ENCODE results near the gene TAS2R4.
"Not testable (repeated sequence)": the region's sequence is repeated elsewhere in the genome, so short reads cannot be mapped to it uniquely, and the experiment has no call there.

Gene TAS2R4

GRCh38 chr7:141776374-141776773 lies at the start of gene TAS2R4:
TAS2R4 (plus strand) TSS chr7:141776674; CDS start chr7:141778489, 1,815 bp downstream.
- H3K36me3 Mint-ChIP-seq (ENCODE audit: low read depth): peaks cover 15% of the 10 kb centered on the region
- H3K4me1 Mint-ChIP-seq (ENCODE audit: low read depth): no peaks in the 10 kb centered on the region
- no peaks in the 10 kb centered on the region for H3K9me3 Mint-ChIP-seq
- H3K27me3 Mint-ChIP-seq (ENCODE audit: low read depth): no peaks in the 10 kb centered on the region
- no peak within 1 kb of the TSS for H3K27ac Mint-ChIP-seq
- H3K4me3 Mint-ChIP-seq: no peak within 1 kb of the TSS
- DNase-seq (ENCODE audit: low spot score): no peak

GRCh38 chr7:141729020-141729419 lies 47.5 kb upstream of the TAS2R4 start:
- Mint-ChIP-seq H3K27me3 (ENCODE audit: low read depth) (no peaks in the 10 kb centered on the region), H3K4me1 (ENCODE audit: low read depth) (no peaks in the 10 kb centered on the region), H3K4me3 (no peak overlapping the region), H3K27ac (no peak overlapping the region), H3K36me3 (ENCODE audit: low read depth) (no peaks in the 10 kb centered on the region), H3K9me3 (no peaks in the 10 kb centered on the region)
- no peak for DNase-seq (ENCODE audit: low spot score)

- H3K36me3 Mint-ChIP-seq (ENCODE audit: low read depth): no peaks in the 10 kb centered on the region
- H3K4me3 Mint-ChIP-seq: no peak overlapping the region
- peaks cover 3% of the 10 kb centered on the region for H3K4me1 Mint-ChIP-seq (ENCODE audit: low read depth)
- no peak for DNase-seq (ENCODE audit: low spot score)
- H3K27me3 Mint-ChIP-seq (ENCODE audit: low read depth): no peaks in the 10 kb centered on the region
- no peaks in the 10 kb centered on the region for H3K9me3 Mint-ChIP-seq
- peak overlapping the region; percentile 22 for H3K27ac Mint-ChIP-seq
Observed at GRCh38 chr7:141731476-141732149, 44.9 kb upstream of the TAS2R4 start.

- Mint-ChIP-seq H3K36me3 (ENCODE audit: low read depth) (peaks cover 24% of the 10 kb centered on the region), H3K9me3 (no peaks in the 10 kb centered on the region), H3K27me3 (ENCODE audit: low read depth) (no peaks in the 10 kb centered on the region), H3K4me1 (ENCODE audit: low read depth) (peaks cover 26% of the 10 kb centered on the region), H3K27ac (peak overlapping the region; percentile 99), H3K4me3 (peak overlapping the region; percentile 99)
- no peak for DNase-seq (ENCODE audit: low spot score)
Observed at GRCh38 chr7:141737118-141737835, 39.2 kb upstream of the TAS2R4 start.

- peak; percentile 92 for DNase-seq (ENCODE audit: low spot score)
- Mint-ChIP-seq H3K36me3 (ENCODE audit: low read depth) (peaks cover 28% of the 10 kb centered on the region), H3K9me3 (no peaks in the 10 kb centered on the region), H3K4me1 (ENCODE audit: low read depth) (peaks cover 26% of the 10 kb centered on the region), H3K27me3 (ENCODE audit: low read depth) (no peaks in the 10 kb centered on the region), H3K27ac (peak within 1 kb of the TSS; percentile 99), H3K4me3 (peak within 1 kb of the TSS; percentile 99)
Observed at GRCh38 chr7:141737836-141738591, 38.5 kb upstream of the TAS2R4 start, which contains the start of gene SSBP1. SSBP1 (plus strand) TSS chr7:141738358; CDS start chr7:141739167, 809 bp downstream.

- peak overlapping the region; percentile 99 for H3K4me3 Mint-ChIP-seq
Observed at GRCh38 chr7:141738592-141739013, 37.9 kb upstream of the TAS2R4 start.

GRCh38 chr7:141739250-141739649 lies 37.2 kb upstream of the TAS2R4 start:
- no peak for DNase-seq (ENCODE audit: low spot score)
- no peaks in the 10 kb centered on the region for H3K9me3 Mint-ChIP-seq
- peaks cover 28% of the 10 kb centered on the region for H3K4me1 Mint-ChIP-seq (ENCODE audit: low read depth)
- H3K36me3 Mint-ChIP-seq (ENCODE audit: low read depth): peaks cover 40% of the 10 kb centered on the region
- H3K27ac Mint-ChIP-seq: peak overlapping the region; percentile 80
- peak overlapping the region; percentile 99 for H3K4me3 Mint-ChIP-seq
- no peaks in the 10 kb centered on the region for H3K27me3 Mint-ChIP-seq (ENCODE audit: low read depth)

More at GRCh38 chr7:141738592-141739013, 37.9 kb upstream of the TAS2R4 start:
- Mint-ChIP-seq H3K27me3 (ENCODE audit: low read depth) (no peaks in the 10 kb centered on the region), H3K9me3 (no peaks in the 10 kb centered on the region), H3K36me3 (ENCODE audit: low read depth) (peaks cover 34% of the 10 kb centered on the region), H3K4me1 (ENCODE audit: low read depth) (peaks cover 26% of the 10 kb centered on the region), H3K27ac (peak overlapping the region; percentile 99)
- DNase-seq (ENCODE audit: low spot score): no peak

- Mint-ChIP-seq H3K27ac (no peak overlapping the region), H3K4me1 (ENCODE audit: low read depth) (peaks cover 23% of the 10 kb centered on the region), H3K4me3 (no peak overlapping the region), H3K36me3 (ENCODE audit: low read depth) (peaks cover 55% of the 10 kb centered on the region), H3K27me3 (ENCODE audit: low read depth) (no peaks in the 10 kb centered on the region), H3K9me3 (no peaks in the 10 kb centered on the region)
- no peak for DNase-seq (ENCODE audit: low spot score)
Observed at GRCh38 chr7:141742229-141742628, 34.2 kb upstream of the TAS2R4 start.

GRCh38 chr7:141744131-141744530 lies 32.3 kb upstream of the TAS2R4 start:
- peaks cover 56% of the 10 kb centered on the region for H3K36me3 Mint-ChIP-seq (ENCODE audit: low read depth)
- DNase-seq (ENCODE audit: low spot score): no peak
- H3K27ac Mint-ChIP-seq: no peak overlapping the region
- peaks cover 18% of the 10 kb centered on the region for H3K4me1 Mint-ChIP-seq (ENCODE audit: low read depth)
- no peak overlapping the region for H3K4me3 Mint-ChIP-seq
- H3K27me3 Mint-ChIP-seq (ENCODE audit: low read depth): no peaks in the 10 kb centered on the region
- no peaks in the 10 kb centered on the region for H3K9me3 Mint-ChIP-seq

- DNase-seq (ENCODE audit: low spot score): no peak
- H3K27ac Mint-ChIP-seq: no peak overlapping the region
- H3K27me3 Mint-ChIP-seq (ENCODE audit: low read depth): no peaks in the 10 kb centered on the region
- peaks cover 71% of the 10 kb centered on the region for H3K36me3 Mint-ChIP-seq (ENCODE audit: low read depth)
- peaks cover 34% of the 10 kb centered on the region for H3K9me3 Mint-ChIP-seq
- H3K4me3 Mint-ChIP-seq: no peak overlapping the region
- H3K4me1 Mint-ChIP-seq (ENCODE audit: low read depth): peaks cover 2% of the 10 kb centered on the region
Observed at GRCh38 chr7:141748396-141748795, 28.1 kb upstream of the TAS2R4 start.

GRCh38 chr7:141751904-141752303 lies 24.6 kb upstream of the TAS2R4 start:
- not testable (repeated sequence) for H3K27ac Mint-ChIP-seq; H3K4me3 Mint-ChIP-seq; DNase-seq (ENCODE audit: low spot score); H3K4me1 Mint-ChIP-seq (ENCODE audit: low read depth); H3K27me3 Mint-ChIP-seq (ENCODE audit: low read depth)
- H3K36me3 Mint-ChIP-seq (ENCODE audit: low read depth): peaks cover 68% of the 10 kb centered on the region
- peaks cover 36% of the 10 kb centered on the region for H3K9me3 Mint-ChIP-seq

- Mint-ChIP-seq H3K4me3 (no peak overlapping the region), H3K36me3 (ENCODE audit: low read depth) (peaks cover 75% of the 10 kb centered on the region), H3K9me3 (peaks cover 36% of the 10 kb centered on the region), H3K4me1 (ENCODE audit: low read depth) (no peaks in the 10 kb centered on the region), H3K27ac (no peak overlapping the region), H3K27me3 (ENCODE audit: low read depth) (no peaks in the 10 kb centered on the region)
- DNase-seq (ENCODE audit: low spot score): no peak
Observed at GRCh38 chr7:141752634-141753033, 23.8 kb upstream of the TAS2R4 start.

GRCh38 chr7:141754939-141755338 lies 21.5 kb upstream of the TAS2R4 start:
- no peak for DNase-seq (ENCODE audit: low spot score)
- peaks cover 74% of the 10 kb centered on the region for H3K36me3 Mint-ChIP-seq (ENCODE audit: low read depth)
- H3K9me3 Mint-ChIP-seq: peaks cover 35% of the 10 kb centered on the region
- no peaks in the 10 kb centered on the region for H3K27me3 Mint-ChIP-seq (ENCODE audit: low read depth)
- no peak overlapping the region for H3K4me3 Mint-ChIP-seq
- no peak overlapping the region for H3K27ac Mint-ChIP-seq
- H3K4me1 Mint-ChIP-seq (ENCODE audit: low read depth): no peaks in the 10 kb centered on the region

- Mint-ChIP-seq H3K4me3 (no peak within 1 kb of the TSS), H3K27me3 (ENCODE audit: low read depth) (no peaks in the 10 kb centered on the region), H3K4me1 (ENCODE audit: low read depth) (no peaks in the 10 kb centered on the region), H3K9me3 (no peaks in the 10 kb centered on the region), H3K36me3 (ENCODE audit: low read depth) (peaks cover 23% of the 10 kb centered on the region), H3K27ac (no peak within 1 kb of the TSS)
- DNase-seq (ENCODE audit: low spot score): no peak
Observed at GRCh38 chr7:141763797-141764196, 12.7 kb upstream of the TAS2R4 start, which contains the start of gene TAS2R3. TAS2R3 (plus strand) TSS chr7:141764097; CDS start chr7:141764159, 62 bp downstream.

All from T-helper 2 cell treated with Interferon-gamma antibody and Interleukin-4, amounts not matched to agents 5 μg/mL and 100 μg/mL, for 36 hours (primary cell).